Measurements from ENCODE around the gene S100A16. TPM values are rescaled to one million over a fixed set of nuclear protein-coding genes. Genes with fewer than 3 reads are reported as not detected.

Gene S100A16
- polyA plus RNA-seq, 1 donor (not counting 4 experiments of a cell fraction or from before 2014, with no cell fraction given): 1,620 TPM

DNA sequence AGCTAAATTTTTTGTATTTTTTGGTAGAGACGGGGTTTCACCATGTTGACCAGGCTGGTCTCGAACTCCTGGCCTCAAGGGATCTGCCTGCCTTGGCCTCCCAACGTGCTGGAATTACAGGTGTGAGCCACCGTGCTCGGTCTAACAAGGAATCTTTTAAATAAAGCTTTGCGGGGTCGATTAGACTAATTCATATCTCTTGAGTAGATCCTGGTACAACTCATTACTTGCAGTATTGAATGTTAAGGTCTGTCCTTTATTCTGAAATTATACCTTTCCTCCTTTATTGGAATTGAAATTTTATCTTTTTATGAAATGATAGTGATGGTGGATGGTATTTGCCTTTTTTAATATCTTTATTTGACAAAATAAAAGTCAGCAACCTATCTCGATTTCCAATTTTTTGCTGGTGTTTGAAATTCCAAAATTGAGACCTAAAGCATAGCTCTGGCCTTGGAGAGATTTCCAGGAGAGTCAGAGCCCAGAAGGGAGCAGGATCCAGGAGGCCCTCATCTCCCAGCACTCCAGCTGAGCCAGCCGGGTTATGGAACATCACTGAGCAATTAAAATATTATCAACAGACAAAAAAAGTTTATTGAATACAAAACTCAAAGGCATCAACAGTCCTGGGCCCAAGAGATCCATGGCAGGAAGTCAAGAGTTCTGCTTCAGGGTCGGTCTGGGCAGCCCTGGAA, 52.0 kb downstream of the S100A16 start:
- dilution Hi-C loops (cut with MboI; ENCODE audit: extremely low pct_ligation_motif_present, low sequenced_read_pairs): no loop called here
- peaks cover 18% of the 10 kb centered on the region for H3K79me2 ChIP-seq (ENCODE audit: control insufficient read depth, insufficient read depth, low read length)
- TF ChIP-seq EZH2 (IDR thresholded peaks at IDR 0.05; ENCODE audit: low read length): no peak
- TF ChIP-seq, protein P1, sequence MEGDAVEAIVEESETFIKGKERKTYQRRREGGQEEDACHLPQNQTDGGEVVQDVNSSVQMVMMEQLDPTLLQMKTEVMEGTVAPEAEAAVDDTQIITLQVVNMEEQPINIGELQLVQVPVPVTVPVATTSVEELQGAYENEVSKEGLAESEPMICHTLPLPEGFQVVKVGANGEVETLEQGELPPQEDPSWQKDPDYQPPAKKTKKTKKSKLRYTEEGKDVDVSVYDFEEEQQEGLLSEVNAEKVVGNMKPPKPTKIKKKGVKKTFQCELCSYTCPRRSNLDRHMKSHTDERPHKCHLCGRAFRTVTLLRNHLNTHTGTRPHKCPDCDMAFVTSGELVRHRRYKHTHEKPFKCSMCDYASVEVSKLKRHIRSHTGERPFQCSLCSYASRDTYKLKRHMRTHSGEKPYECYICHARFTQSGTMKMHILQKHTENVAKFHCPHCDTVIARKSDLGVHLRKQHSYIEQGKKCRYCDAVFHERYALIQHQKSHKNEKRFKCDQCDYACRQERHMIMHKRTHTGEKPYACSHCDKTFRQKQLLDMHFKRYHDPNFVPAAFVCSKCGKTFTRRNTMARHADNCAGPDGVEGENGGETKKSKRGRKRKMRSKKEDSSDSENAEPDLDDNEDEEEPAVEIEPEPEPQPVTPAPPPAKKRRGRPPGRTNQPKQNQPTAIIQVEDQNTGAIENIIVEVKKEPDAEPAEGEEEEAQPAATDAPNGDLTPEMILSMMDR (optimal IDR thresholded peaks at IDR 0.05 in 1 of 3, IDR thresholded peaks at IDR 0.05 in 1 of 3, conservative IDR thresholded peaks at IDR 0.05 in 1 of 3; ENCODE audit: extremely low read depth in 1 of 3, insufficient read depth in 2 of 3, low read length in 3 of 3): no peak
- no peaks in the 10 kb centered on the region for H3K9me3 ChIP-seq (ENCODE audit: control insufficient read depth, low read depth, low read length)
- no peaks in the 10 kb centered on the region for H3K27me3 ChIP-seq (ENCODE audit: control insufficient read depth, extremely low read depth, insufficient read depth, low read length)
- H3K36me3 ChIP-seq (ENCODE audit: control insufficient read depth in 2 of 2, extremely low read depth in 1 of 2, insufficient read depth in 2 of 2, low read length in 2 of 2): peaks cover 17 to 33% of the 10 kb centered on the region in 2 experiments
- DNase-seq (ENCODE audit: low read depth, low spot score): no peak
- no peak overlapping the region for H3K4me2 ChIP-seq (ENCODE audit: control insufficient read depth, extremely low read depth, insufficient read depth, low read depth, low read length)
- H3K4me3 ChIP-seq (ENCODE audit: control insufficient read depth in 2 of 3, extremely low read depth in 1 of 3, insufficient read depth in 2 of 3, low read depth in 1 of 3, low read length in 3 of 3): no peak overlapping the region
- H4K20me1 ChIP-seq (ENCODE audit: control insufficient read depth, extremely low read depth, insufficient read depth, low read length): peaks cover 21% of the 10 kb centered on the region
- no peak overlapping the region for H2AFZ ChIP-seq (ENCODE audit: control insufficient read depth, low read length)
- H3K9ac ChIP-seq (ENCODE audit: control insufficient read depth, extremely low read depth, insufficient read depth, low read length): peak overlapping the region; percentile 99
- no peak for FAIRE-seq
- H3K9me1 ChIP-seq (ENCODE audit: control insufficient read depth, extremely low read depth, insufficient read depth, low read length): no peaks in the 10 kb centered on the region
- H3K4me1 ChIP-seq (ENCODE audit: control insufficient read depth, extremely low read depth, insufficient read depth, low read length): peaks cover 1% of the 10 kb centered on the region
- peak overlapping the region; percentile 100 for H3K27ac ChIP-seq (ENCODE audit: control insufficient read depth, insufficient read depth, low read length)

DNA sequence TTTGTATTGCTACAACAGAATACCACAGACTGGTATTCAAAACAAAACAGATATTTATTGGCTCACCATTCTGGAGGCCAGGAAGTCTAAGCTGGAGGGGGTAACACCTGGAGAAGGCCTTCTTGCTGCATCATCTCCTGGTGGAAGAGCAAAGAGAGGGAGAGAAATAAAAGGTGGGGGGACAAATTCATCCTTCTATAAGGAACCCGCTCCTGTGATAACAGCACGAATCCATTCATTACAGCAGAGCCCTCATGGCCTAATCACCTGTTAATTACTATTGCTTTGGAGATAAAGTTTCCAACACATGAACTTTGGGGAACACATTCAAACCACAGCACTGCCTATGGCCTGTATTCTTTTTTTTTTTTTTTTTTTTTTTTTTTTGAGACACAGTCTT, 52.7 kb downstream of the S100A16 start:
- dilution Hi-C loops (cut with MboI; ENCODE audit: extremely low pct_ligation_motif_present, low sequenced_read_pairs): no loop called here
- Histone ChIP-seq H3K4me3 (ENCODE audit: control insufficient read depth in 2 of 3, extremely low read depth in 1 of 3, insufficient read depth in 2 of 3, low read depth in 1 of 3, low read length in 3 of 3) (no peak overlapping the region), H3K9ac (ENCODE audit: control insufficient read depth, extremely low read depth, insufficient read depth, low read length) (no peak overlapping the region), H2AFZ (ENCODE audit: control insufficient read depth, low read length) (no peak overlapping the region), H3K27me3 (ENCODE audit: control insufficient read depth, extremely low read depth, insufficient read depth, low read length) (no peaks in the 10 kb centered on the region), H3K9me3 (ENCODE audit: control insufficient read depth, low read depth, low read length) (no peaks in the 10 kb centered on the region), H3K9me1 (ENCODE audit: control insufficient read depth, extremely low read depth, insufficient read depth, low read length) (no peaks in the 10 kb centered on the region), H3K27ac (ENCODE audit: control insufficient read depth, insufficient read depth, low read length) (no peak overlapping the region), H3K79me2 (ENCODE audit: control insufficient read depth, insufficient read depth, low read length) (peaks cover 18% of the 10 kb centered on the region), H3K36me3 (ENCODE audit: control insufficient read depth in 2 of 2, extremely low read depth in 1 of 2, insufficient read depth in 2 of 2, low read length in 2 of 2) (peaks cover 18 to 38% of the 10 kb centered on the region in 2 experiments), H3K4me1 (ENCODE audit: control insufficient read depth, extremely low read depth, insufficient read depth, low read length) (no peaks in the 10 kb centered on the region), H4K20me1 (ENCODE audit: control insufficient read depth, extremely low read depth, insufficient read depth, low read length) (peaks cover 21% of the 10 kb centered on the region), H3K4me2 (ENCODE audit: control insufficient read depth, extremely low read depth, insufficient read depth, low read depth, low read length) (no peak overlapping the region)
- TF ChIP-seq EZH2 (IDR thresholded peaks at IDR 0.05; ENCODE audit: low read length): no peak
- TF ChIP-seq, protein P1 (optimal IDR thresholded peaks at IDR 0.05 in 1 of 3, IDR thresholded peaks at IDR 0.05 in 1 of 3, conservative IDR thresholded peaks at IDR 0.05 in 1 of 3; ENCODE audit: extremely low read depth in 1 of 3, insufficient read depth in 2 of 3, low read length in 3 of 3): no peak
- DNase-seq (ENCODE audit: low read depth, low spot score) (no peak), FAIRE-seq (no peak)

All from keratinocyte (primary cell).